WTC11 (cell line): ENCODE results near the gene GPR62. TPM values are rescaled to one million over a fixed set of nuclear protein-coding genes. Genes with fewer than 3 reads are reported as not detected.

Experiments used
- CREB1 ChIP-seq: sonication (generic); formaldehyde crosslinking; IDR thresholded peaks from 2 replicates; pipeline ENCODE4 v1.8.0; 2023; ENCODE audit warnings: mild to moderate bottlenecking, missing genetic modification reagents
- E2F1 ChIP-seq: sonication (generic); formaldehyde crosslinking; IDR thresholded peaks from 2 replicates; pipeline ENCODE4 v1.8.0; 2022; ENCODE audit warnings: mild to moderate bottlenecking, missing genetic modification reagents
- FOXJ3 ChIP-seq: sonication (generic); formaldehyde crosslinking; IDR thresholded peaks from 2 replicates; pipeline ENCODE4 v1.9.0; 2021; ENCODE audit warnings: missing genetic modification reagents, mild to moderate bottlenecking, borderline replicate concordance
- FOXK1 ChIP-seq: sonication (generic); formaldehyde crosslinking; IDR thresholded peaks from 2 replicates; pipeline ENCODE4 v1.8.0; 2022; ENCODE audit warnings: mild to moderate bottlenecking, moderate library complexity, missing genetic modification reagents
- FOXP4 ChIP-seq: sonication (generic); formaldehyde crosslinking; IDR thresholded peaks from 2 replicates; pipeline ENCODE4 v1.8.0; 2022; ENCODE audit warnings: mild to moderate bottlenecking, missing genetic modification reagents
- GRHL2 ChIP-seq: fragments of 250-450 bp; sonication (Bioruptor Pico); IDR thresholded peaks from 2 replicates; pipeline ENCODE4 v1.8.0; 2022; ENCODE audit warnings: mild to moderate bottlenecking, moderate library complexity; ENCODE audit not compliant: insufficient replicate concordance, severe bottlenecking
- IRF1 ChIP-seq: sonication (generic); formaldehyde crosslinking; IDR thresholded peaks from 2 replicates; pipeline ENCODE4 v1.8.0; 2023; ENCODE audit warnings: missing genetic modification reagents
- JUN ChIP-seq: sonication (generic); formaldehyde crosslinking; IDR thresholded peaks from 2 replicates; pipeline ENCODE4 v1.8.0; 2023; ENCODE audit warnings: mild to moderate bottlenecking, missing genetic modification reagents
- MAX ChIP-seq: sonication (generic); formaldehyde crosslinking; IDR thresholded peaks from 2 replicates; pipeline ENCODE4 v1.8.0; 2022; ENCODE audit warnings: mild to moderate bottlenecking, missing genetic modification reagents
- MYBL2 ChIP-seq: sonication (generic); formaldehyde crosslinking; IDR thresholded peaks from 2 replicates; pipeline ENCODE4 v1.8.1; 2023; ENCODE audit warnings: mild to moderate bottlenecking, moderate library complexity, missing genetic modification reagents
- NFATC4 ChIP-seq: fragments of 250-450 bp; sonication (Bioruptor Pico); IDR thresholded peaks from 2 replicates; pipeline ENCODE4 v1.9.0; 2021; ENCODE audit warnings: mild to moderate bottlenecking
- NR2C2 ChIP-seq: sonication (generic); formaldehyde crosslinking; IDR thresholded peaks from 2 replicates; pipeline ENCODE4 v1.8.0; 2022; ENCODE audit warnings: mild to moderate bottlenecking, missing genetic modification reagents
- PRDM15 ChIP-seq: sonication (generic); formaldehyde crosslinking; IDR thresholded peaks from 2 replicates; pipeline ENCODE4 v1.8.0; 2022; ENCODE audit warnings: missing genetic modification reagents
- SMAD4 ChIP-seq: sonication (generic); formaldehyde crosslinking; IDR thresholded peaks from 2 replicates; pipeline ENCODE4 v1.8.0; 2022; ENCODE audit warnings: mild to moderate bottlenecking, missing genetic modification reagents
- TEAD1 ChIP-seq: sonication (generic); formaldehyde crosslinking; IDR thresholded peaks from 2 replicates; pipeline ENCODE4 v1.8.0; 2022; ENCODE audit warnings: mild to moderate bottlenecking, missing genetic modification reagents
- TP53 ChIP-seq: sonication (generic); formaldehyde crosslinking; IDR thresholded peaks from 2 replicates; pipeline ENCODE4 v1.8.1; 2023; ENCODE audit warnings: mild to moderate bottlenecking, missing genetic modification reagents
- USF2 ChIP-seq: sonication (generic); formaldehyde crosslinking; IDR thresholded peaks from 2 replicates; pipeline ENCODE4 v1.8.1; 2023; ENCODE audit warnings: mild to moderate bottlenecking, missing genetic modification reagents, moderate library complexity
- ZBTB21 ChIP-seq: sonication (generic); formaldehyde crosslinking; IDR thresholded peaks from 2 replicates; pipeline ENCODE4 v1.8.1; 2023; ENCODE audit warnings: mild to moderate bottlenecking, missing genetic modification reagents, borderline replicate concordance
- ZBTB43 ChIP-seq: sonication (generic); formaldehyde crosslinking; IDR thresholded peaks from 2 replicates; pipeline ENCODE4 v1.8.1; 2023; ENCODE audit warnings: mild to moderate bottlenecking, missing genetic modification reagents
- ZNF281 ChIP-seq: sonication (generic); formaldehyde crosslinking; IDR thresholded peaks from 2 replicates; pipeline ENCODE4 v1.8.0; 2023; ENCODE audit warnings: mild to moderate bottlenecking, missing genetic modification reagents
- ZNF671 ChIP-seq: fragments of 250-450 bp; sonication (Bioruptor Pico); IDR thresholded peaks from 2 replicates; pipeline ENCODE4 v1.8.0; 2021; ENCODE audit warnings: mild to moderate bottlenecking
- total RNA-seq: library from RNA; stranded (reverse); gene quantifications from 3 replicates; pipeline ENCODE4 v1.2.3, GENCODE V29; 2021

The GPR62 gene
- total RNA-seq, 1 experiment from 2014 or later = 0.24 TPM

GRCh38 chr3:51995346-51996163 is 40.4 kb downstream of the GPR62 start, which contains the start of gene RPL29 (continued):
- TF ChIP-seq GRHL2 (CRISPR knock-in tag) (no peak), TP53 (CRISPR knock-in tag) (peak; percentile 61; the same call in 1 of the 2 replicates), CREB1 (CRISPR knock-in tag) (peak; percentile 67; the same call in 1 of the 2 replicates), FOXJ3 (CRISPR knock-in tag) (no peak), IRF1 (CRISPR knock-in tag) (peak; percentile 65; the same call in 1 of the 2 replicates), E2F1 (CRISPR knock-in tag) (0 out of 2 replicates have a peak, but pooled peaks have one; percentile 42), ZBTB43 (CRISPR knock-in tag) (0 out of 2 replicates have a peak, but pooled peaks have one; percentile 53), NR2C2 (peak; percentile 91), MAX (peak; percentile 95), NFATC4 (CRISPR knock-in tag) (peak; percentile 35; the same call in 1 of the 2 replicates), TEAD1 (peak; percentile 88), ZBTB21 (CRISPR knock-in tag) (0 out of 2 replicates have a peak, but pooled peaks have one; percentile 48), FOXK1 (CRISPR knock-in tag) (peak; percentile 91), ZNF281 (CRISPR knock-in tag) (peak; percentile 68; the same call in 1 of the 2 replicates), JUN (CRISPR knock-in tag) (peak; percentile 79; the same call in 1 of the 2 replicates), ZNF671 (no peak), PRDM15 (CRISPR knock-in tag) (0 out of 2 replicates have a peak, but pooled peaks have one; percentile 23), SMAD4 (no peak), USF2 (CRISPR knock-in tag) (0 out of 2 replicates have a peak, but pooled peaks have one; percentile 19), FOXP4 (peak; percentile 81; the same call in 1 of the 2 replicates), MYBL2 (CRISPR knock-in tag) (peak; percentile 85)
